Stimulated activated CD4-positive, alpha-beta T cell treated with anti-CD3 and anti-CD28 coated beads, Interleukin-12 subunit alpha, Interleukin-12 subunit beta, amount 100 ng/mL, for 48 hours (primary cell): ENCODE results near the gene NCAPG.
A peak's percentile ranks its signal among the peaks of the same experiment; 100 is the strongest.

ENCODE experiments used
- DNase-seq, 3 donors: peaks; one replicate each; pipeline ENCODE4 v3.0.0-alpha.2; 2020; ENCODE audit warnings: low read depth in 2 of 3, low spot score in 1 of 3

The NCAPG gene, protein sequence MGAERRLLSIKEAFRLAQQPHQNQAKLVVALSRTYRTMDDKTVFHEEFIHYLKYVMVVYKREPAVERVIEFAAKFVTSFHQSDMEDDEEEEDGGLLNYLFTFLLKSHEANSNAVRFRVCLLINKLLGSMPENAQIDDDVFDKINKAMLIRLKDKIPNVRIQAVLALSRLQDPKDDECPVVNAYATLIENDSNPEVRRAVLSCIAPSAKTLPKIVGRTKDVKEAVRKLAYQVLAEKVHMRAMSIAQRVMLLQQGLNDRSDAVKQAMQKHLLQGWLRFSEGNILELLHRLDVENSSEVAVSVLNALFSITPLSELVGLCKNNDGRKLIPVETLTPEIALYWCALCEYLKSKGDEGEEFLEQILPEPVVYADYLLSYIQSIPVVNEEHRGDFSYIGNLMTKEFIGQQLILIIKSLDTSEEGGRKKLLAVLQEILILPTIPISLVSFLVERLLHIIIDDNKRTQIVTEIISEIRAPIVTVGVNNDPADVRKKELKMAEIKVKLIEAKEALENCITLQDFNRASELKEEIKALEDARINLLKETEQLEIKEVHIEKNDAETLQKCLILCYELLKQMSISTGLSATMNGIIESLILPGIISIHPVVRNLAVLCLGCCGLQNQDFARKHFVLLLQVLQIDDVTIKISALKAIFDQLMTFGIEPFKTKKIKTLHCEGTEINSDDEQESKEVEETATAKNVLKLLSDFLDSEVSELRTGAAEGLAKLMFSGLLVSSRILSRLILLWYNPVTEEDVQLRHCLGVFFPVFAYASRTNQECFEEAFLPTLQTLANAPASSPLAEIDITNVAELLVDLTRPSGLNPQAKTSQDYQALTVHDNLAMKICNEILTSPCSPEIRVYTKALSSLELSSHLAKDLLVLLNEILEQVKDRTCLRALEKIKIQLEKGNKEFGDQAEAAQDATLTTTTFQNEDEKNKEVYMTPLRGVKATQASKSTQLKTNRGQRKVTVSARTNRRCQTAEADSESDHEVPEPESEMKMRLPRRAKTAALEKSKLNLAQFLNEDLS

DNA sequence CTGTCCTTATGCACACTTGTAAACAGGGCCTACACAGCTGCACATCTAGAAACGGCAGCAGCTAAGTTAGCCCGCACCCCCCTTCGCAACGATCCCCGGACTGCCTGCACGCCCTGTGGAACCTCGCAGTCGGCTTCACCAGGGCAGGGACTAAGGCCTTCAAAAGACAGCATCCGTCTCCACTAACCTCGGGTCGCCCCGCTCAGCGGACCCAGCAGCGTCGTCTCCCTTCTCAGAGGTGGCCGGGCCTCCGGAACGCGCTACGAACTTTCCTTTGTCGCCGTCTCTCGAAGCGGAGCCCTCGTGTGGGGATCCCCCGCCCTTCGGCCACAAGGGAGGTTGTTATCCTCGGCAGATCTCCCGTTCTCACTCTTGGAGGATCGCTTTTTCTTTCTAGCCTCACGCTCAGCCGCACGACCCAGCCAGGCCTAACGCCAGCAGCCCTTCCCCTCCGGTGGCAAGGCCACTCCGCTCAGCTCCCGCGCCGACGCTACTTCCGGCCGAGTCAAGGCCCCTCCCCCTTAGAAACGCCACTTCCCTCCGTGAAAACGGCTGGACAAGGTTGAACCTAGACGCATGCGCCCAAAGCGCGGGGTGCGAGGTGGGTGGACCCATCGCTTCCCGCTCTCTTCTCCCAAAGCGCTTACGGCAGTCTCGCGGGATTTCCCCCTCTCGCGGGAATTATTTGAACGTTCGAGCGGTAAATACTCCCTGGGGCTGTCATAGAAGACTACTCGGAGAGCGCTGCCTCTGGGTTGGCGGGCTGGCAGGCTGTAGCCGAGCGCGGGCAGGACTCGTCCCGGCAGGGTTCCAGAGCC is at the start of gene NCAPG, which contains the start of gene DCAF16:
Gene NCAPG, plus strand, starts transcription at position 720 of the 818 bp plus-strand sequence. CDS start 99 bp downstream, outside the sequence.
Gene DCAF16, minus strand, starts transcription at position 498 of the 818 bp plus-strand sequence. CDS start 6,616 bp downstream, outside the sequence.
- peak; percentile 97 to 98 (median 98) for DNase-seq

DNA sequence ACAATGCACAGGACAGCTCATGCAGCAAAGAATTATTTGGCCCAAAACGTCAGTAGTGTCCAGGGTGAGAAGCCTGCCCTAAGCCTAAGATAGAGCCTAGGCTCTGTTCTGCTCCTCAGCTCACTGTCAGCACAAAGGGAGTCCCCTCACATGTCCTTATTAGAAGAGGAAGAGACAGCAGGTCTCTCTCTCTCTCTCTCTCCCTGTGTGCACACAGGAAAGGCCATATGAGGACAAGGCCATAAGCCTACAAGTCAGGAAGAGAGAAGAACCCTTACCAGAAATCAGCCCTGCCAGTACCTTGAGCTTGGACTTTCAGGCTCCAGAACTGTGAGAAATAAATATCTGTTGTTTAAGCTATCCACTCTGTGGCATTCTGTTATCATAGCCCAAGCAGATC is 49.7 kb upstream of the NCAPG start:
- DNase-seq, result no peak

DNA sequence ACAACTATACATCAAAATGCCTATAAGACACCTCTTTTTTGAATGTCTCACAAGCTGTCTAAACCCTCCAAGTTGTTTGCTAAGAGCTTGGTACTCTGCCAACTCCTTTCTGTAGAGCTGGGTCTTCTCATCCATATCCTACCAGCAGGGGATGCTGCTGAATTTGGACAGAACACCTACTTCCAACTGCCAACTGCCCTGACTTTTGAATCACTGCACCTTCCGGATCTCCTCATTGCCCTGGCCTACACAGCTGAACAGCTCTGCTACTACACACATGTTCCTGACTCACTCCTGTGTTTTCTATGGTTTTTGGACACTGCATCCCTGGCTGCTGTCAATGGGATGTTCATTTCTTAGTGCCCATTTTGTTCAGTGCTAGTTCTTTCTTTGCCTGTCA is 48.1 kb upstream of the NCAPG start:
- DNase-seq, result no peak

DNA sequence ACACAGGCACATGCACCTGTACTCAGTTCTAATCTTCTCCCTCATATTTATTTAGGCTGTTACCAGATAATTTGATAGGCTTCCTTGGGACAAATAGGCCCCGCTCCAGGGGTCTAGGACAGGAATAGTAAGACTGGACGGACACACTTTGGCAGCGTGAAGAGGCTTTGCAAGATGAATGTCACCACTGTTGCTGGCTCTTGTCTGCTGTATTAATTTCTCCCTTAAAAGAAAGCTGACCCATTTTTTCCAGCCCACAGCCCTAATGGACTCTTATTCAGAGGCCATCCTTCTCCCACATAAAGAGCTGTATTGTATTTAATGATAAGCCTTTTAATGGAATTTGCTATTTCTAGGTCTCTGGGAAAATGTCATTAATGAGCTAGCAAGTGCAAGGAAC is 47.4 kb upstream of the NCAPG start:
- DNase-seq, result no peak

DNA sequence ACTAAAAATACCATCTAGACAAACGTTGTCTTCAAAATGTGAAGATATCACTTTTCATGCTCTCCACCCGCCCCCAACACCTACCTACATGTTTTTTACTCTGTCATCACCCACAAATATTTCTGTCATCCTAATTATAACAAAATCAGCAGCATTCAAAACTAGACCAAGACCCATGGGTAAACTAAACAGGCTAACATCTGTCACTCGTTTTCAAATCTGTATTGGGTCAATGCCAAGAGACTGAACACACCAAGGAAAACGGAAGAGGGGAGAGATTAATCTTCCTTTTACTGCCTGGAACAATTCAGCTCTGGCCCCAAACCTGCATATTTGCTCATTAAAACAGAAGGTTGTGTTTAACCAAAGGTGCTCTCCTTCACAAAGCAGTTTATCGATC is 46.8 kb upstream of the NCAPG start:
- DNase-seq, result no peak

DNA sequence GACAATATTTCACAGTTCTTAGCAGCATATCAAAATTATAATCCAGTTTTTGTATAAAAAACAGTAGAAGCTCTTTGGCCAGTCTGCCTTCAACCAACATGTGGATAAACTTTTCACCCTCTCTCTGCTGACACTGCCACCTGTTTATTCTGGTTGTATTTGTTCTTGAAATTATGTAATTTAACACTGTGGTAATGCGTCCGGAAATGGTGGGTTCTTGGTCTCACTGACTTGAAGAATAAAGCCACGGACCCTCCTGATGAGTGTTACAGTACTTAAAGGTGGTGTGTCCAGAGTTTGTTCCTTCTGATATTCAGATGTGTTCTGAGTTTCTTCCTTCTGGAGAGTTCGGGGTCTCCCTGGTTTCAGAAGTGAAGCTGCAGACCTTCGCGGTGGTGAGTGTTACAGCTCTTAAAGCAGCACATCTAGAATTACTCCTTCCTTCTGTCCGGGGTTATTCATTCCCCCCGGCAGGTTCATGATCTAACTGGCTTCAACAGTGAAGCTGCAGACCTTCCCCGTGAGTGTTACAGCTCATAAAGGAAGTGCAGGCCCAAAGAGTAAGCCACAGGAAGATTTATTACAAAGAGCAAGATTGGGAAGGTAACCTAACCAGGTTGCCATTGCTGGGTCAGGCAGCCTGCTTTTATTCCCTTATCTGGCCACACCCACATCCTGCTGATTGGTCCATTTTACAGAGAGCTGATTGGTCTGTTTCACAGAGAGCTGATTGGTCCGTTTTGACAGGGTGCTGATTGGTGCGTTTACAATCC is 45.1 kb upstream of the NCAPG start:
- DNase-seq, result no peak

DNA sequence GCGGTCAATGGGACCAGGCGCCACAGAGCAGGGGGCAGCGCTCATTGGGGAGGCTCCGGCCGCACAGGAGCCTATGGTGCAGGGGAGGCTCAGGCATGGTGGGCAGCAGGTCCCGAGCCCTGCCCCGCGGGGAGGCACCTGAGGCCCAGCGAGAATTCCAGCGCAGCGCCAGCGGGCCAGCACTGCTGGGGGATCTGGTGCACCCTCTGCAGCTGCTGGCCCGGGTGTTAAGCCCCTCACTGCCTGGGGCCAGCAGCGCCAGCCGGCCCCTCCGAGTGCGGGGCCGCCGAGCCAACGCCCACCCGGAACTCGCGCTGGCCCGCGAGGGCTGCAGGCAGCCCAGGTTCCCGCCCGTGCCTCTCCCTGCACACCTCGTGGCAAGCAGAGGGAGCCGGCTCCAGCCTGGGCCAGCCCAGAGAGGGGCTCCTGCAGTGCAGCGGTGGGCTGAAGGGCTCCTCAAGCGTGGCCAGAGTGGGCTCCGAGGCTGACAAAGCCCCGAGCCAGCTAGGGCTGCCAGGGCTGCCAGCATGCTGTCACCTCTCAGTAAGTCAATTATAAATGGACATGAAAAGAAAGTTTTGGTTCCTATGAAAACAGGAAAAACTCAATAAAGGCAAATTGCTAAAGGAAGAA is 43.8 kb upstream of the NCAPG start:
- DNase-seq, result no peak

DNA sequence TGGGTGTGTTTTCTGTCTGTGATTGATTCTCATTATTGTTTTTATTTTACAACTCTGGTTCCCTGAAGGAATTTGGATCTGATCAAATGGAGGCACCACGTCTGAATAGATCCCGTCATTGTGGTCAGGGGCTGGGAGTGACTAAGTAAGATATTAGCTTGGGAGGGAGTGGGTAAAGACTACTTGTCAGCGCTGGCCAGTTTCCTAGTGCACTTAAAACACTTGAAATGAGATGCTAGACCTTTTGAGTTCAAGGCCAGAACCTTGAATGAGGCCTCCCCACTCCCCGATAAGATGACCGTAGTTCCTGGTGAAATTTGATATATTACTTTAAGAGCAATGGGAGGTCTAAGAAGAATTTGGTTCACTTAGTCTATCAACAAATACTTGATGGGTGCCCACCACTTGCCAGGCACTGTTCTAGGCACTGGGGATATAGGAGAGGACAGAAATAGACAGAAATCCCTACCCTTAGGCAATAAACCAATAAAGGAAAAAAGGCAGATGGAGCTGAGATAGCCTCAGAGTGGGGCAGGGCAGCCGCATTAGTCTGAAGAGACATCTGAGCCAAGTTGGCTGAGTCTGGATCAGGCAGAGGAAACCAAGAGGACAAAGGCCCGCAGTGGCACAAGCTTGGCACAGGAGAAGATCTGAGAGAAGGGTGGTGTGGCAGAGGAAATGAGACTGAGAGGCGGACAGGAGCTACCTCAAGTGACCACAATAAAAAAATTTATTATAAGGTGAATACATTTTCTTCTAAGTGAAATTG is 41.2 kb upstream of the NCAPG start:
- DNase-seq, result no peak

DNA sequence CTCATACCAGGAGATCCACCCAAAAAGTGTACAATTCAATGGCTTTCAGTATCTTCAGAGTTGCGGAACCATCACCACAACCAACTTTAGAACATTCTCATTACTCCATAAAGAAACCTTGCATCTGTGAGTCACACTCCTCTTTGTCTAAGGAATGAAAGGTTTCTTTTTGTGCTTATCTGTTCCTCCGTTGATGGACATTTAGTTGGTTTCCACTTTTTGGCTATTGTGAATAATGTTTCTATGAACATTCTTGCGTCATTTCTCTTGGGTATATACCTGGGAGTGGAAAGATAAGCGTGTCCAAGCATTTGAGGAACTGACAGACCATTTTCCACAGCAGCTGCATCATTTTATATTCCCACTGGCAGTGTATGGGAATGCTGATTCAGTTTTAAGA is 39.9 kb upstream of the NCAPG start:
- DNase-seq, result no peak

DNA sequence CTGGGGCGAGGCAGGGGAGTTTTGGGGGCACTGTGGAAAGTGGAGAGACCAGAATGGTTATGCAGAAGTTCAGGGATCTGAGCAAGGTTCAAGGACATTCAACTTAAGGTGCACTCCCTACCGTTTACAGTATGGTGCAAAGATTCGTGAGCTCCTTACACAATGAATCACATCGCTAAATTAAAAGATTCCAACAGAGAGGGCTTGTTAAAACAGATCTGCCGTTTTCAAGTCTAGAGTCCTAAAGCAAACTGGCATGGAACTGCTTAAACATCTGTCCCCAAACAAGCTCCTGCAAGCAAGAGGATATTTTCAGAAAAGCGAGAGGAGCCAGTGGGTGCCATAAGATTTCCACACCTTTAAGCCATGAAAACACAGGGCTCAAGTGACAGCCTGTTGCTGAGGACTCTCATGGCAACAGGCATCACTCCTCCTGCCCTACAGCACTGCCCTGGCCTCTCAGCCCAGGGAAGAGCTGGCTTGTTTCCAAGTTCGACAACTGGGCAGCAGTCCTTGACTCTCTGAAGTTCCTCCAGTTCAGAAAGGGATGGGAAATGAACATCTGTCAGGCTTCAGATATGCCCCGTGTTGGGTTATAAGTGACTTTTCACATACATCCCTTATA is 39.4 kb upstream of the NCAPG start:
- no peak for DNase-seq

DNA sequence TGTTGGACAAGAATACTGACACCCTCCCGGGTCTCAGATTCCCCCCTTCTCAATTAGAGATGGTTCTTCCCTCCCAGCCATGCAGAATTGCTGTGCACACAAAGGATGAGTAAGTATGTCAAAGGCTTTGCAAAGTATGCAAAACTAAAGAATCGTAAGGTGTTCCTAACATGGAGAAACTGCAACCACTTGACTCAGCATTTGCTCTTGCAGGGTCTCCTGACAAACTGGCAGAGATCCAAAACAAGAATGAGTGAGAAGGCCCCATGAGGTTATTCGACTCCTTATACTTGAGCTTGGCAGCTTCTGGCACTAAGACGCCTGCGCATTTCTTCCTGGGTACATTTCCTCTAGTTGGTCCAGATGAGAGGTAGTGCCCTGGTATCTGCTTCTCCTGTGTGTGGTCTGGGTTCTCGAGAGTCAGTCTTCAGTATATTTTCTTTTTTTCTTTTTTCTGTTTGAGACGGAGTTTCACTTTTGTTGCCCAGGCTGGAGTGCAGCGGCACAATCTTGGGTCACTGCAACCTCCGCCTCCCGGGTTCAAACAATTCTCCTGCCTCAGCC is 37.6 kb upstream of the NCAPG start:
- no peak for DNase-seq

DNA sequence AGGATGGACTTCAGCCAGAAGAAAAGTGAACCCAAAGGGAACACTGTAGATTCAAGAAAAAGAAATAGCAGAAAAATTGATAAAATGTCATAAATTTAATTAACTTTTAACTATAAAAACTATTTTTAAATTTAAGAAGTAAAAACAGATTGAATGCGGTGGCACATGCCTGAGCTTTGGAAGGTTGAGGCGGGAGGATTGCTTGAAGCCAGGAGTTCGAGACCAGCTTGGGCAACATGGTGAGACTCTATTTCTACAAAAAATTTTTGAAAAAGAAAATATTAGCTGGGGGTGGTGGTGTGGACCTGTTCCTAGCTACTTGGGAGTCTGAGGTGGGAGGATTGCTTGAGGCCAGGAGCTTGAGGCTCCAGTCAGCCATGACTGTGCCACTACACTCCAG is 32.3 kb upstream of the NCAPG start:
- DNase-seq, result no peak

DNA sequence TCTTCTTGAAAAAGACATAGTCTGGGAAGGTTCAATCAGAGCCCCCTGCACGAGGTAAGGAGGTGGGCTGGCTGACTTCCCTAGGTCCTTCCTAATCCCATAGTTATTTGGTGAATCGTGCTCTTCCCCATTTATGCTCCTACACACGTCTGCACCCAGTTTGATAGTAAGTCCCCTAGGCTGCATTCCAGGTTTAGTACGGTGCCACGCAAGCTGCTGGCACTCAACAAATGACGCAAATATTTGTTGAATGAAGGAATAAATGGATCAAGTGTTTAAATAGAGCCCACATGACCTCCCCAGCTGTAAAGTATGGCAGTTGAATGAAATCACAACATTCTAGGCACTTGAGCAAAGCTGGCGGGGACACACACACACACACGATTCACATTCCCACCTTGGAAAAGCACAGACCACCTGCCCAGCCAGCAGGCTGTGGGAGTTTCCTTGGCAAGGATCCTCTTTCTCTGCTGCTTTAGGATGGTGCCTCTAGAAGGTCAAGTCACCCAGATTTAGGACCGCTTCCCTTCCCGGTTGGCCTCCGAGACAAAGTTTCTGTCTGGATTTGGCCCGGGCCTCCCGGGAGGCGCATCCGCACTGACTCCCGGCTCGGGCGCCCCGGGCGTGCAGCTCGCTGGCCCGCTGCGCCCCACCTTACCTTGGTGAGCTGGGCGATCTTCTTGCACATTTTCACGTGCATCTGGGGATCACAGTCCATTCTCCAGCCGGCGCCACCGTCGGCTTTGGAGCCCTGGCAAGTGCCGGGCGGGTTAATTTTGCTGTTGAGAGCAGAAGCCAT is 30.1 kb upstream of the NCAPG start:
- no peak for DNase-seq

DNA sequence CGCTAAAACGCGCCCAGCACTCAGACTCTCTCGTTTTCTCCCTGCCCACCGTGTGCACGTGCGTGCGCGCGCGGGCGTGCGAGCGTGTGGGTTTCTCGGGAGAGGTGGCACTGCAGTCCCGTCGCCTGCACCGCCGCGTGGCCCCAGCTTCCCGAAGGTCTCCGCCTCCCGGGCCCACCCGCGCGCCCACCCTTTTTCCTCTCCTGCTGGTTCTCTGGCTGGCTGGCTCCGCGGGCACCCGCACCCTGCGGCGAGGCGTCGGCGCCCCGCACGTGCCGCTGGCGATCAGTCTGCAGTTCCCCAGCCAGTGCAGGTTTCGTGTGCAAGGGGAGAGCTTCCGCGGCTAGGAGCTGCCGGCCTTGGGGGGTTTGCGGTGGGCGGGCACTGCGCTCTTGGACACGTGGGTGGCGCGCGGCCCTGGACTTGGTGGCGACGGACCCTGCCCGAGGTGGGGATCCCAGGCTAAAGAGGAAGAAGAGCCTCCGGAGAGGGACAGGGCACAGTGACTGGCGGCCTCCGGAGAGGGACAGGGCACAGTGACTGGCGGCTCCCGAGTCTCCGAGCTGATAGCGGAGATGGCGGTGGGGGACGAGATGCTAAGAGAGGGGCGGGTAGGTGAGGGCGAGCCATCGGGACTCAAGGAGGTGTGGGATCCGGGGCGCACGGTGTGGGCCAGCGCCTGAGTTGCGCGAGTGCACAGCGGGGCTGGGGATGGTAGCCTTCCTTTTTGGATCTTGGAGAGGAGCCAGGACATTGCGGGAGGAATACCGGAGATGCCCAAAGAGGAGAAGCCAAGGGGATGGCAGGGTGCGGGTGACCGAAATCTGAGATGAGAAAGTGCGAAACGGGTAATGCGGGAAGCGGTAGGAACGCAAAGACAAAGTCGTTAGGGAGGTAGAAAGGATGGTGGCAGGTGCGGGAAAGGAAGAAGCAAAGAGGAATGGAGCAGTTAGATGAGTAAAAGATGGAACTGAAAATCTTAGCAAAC is 29.2 kb upstream of the NCAPG start, which contains the start of gene FAM184B:
Gene FAM184B, minus strand, starts transcription at position 322 of the 988 bp plus-strand sequence. CDS start 322 bp downstream, outside the sequence.
- DNase-seq, result no peak

DNA sequence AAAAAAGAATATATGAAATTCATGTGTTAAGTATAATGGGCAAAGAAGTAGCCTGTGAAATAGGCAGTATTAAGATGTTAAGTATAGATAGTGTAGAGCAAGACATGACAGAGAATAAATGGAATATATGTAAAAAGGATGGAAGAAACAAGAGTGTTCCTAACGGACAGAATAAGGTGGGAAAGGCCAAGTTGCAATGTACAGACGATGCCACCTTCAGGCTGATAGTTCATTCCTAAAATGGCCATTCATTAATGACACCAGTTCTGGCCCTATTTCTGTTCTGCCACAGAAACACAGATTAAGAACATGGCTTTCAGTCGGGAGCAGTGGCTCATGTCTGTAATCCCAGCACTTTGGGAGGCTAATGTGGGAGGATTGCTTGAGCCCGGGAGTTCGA is 24.9 kb upstream of the NCAPG start:
- DNase-seq, result no peak

DNA sequence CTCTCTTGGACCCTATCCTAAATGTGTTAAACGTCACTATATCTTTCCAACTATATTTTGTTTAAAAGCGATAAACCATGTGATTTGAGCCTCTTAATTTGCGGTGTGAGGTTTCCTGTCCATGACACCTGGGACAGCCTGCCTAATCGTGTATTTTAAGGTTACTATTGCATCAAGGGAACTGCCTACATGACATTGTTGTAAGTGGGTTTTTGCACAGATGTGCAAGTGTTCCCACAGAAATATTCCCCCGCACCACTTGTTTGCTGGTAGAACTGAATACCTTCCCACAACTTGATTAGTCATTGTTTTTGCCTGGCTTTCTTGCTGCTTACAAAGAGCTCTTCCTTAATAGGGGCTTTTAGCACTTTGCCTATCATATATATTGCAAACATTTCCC is 24.2 kb upstream of the NCAPG start:
- no peak for DNase-seq
